AG04449 (cell line): ENCODE data around the gene SOST.

ENCODE experiments used
- CTCF ChIA-PET: fragments of 350-600 bp; formaldehyde crosslinking; extraction: SDS; loops from one replicate; lab custom pipeline; 2021; ENCODE audit warnings: antibody characterized with exemption; lab: Yijun Ruan, JAX
- POLR2A ChIA-PET: fragments of 400-600, 350-600 bp; formaldehyde crosslinking; extraction: SDS; loops from one replicate; lab custom pipeline; 2020; ENCODE audit warnings: antibody characterized with exemption, inconsistent platforms; lab: Yijun Ruan, JAX
- DNase-seq: peaks from one replicate; pipeline ENCODE4 v3.0.0-alpha.2; 2010; ENCODE audit warnings: low read depth, low spot score
- H3K4me3 ChIP-seq: 2 replicates; pipeline ENCODE4 v1.5.1; 2011; ENCODE audit warnings: low read depth, mild to moderate bottlenecking, control low read depth, low read length
- CTCF ChIP-seq: IDR thresholded peaks from one replicate; pipeline ENCODE4 v1.5.1; 2011; ENCODE audit warnings: mild to moderate bottlenecking, moderate library complexity, low read length, control low read depth, inconsistent platforms; ENCODE audit not compliant: insufficient read depth; ENCODE audit errors: missing control alignments

SOST gene

GRCh38 chr17:43733956-43734355, 24.6 kb downstream of the SOST start:
- TF ChIP-seq CTCF: no peak
- POLR2A ChIA-PET: interaction anchor here (0.6 kb wide), 1 partner anchor 12 kb away, joined by 3 read pairs; no protein-coding TSS in a partner anchor
- H3K4me3 ChIP-seq: no peak overlapping the region
- no peak for DNase-seq
- CTCF ChIA-PET: interaction anchor here (0.8 to 26.6 kb wide), 5 partner anchors 22 to 157 kb away, joined by 3 to 342 read pairs (median 16); partner anchors contain the start of gene SOST

DNA sequence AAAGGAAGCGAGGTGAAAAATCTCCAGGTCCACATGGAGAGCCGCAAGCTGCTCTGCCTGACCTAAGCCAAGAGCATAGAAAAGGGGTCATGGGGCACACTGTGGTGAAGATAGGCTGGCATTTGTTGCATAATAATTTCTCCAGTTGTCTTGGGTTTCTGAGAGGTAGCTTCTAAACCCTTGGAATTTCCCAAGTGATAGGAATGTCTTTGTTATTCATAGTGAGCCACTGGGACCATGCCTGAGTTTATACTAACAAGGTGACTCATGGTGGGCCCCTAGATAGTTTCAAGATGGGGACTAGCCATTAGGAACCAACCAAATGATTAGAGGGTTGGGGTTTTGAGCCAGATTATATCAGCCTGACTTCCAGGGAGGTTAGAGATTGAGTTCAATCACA, 25.6 kb downstream of the SOST start:
- no peak for TF ChIP-seq CTCF
- no peak for DNase-seq
- ChIA-PET POLR2A (no interaction called here), CTCF (interaction anchor here (1.2 to 26.6 kb wide), 4 partner anchors 21 to 38 kb away, joined by 5 to 342 read pairs (median 14); partner anchors contain the start of gene SOST)
- H3K4me3 ChIP-seq: no peak overlapping the region

- no peak for TF ChIP-seq CTCF
- ChIA-PET POLR2A (no interaction called here), CTCF (interaction anchor here (0.7 to 5.4 kb wide), 6 partner anchors 32 to 151 kb away, joined by 3 to 28 read pairs (median 5); partner anchors contain the start of gene SOST)
- no peak for DNase-seq
- H3K4me3 ChIP-seq: no peak overlapping the region
Measured at GRCh38 chr17:43728081-43728480, 30.5 kb downstream of the SOST start.

DNA sequence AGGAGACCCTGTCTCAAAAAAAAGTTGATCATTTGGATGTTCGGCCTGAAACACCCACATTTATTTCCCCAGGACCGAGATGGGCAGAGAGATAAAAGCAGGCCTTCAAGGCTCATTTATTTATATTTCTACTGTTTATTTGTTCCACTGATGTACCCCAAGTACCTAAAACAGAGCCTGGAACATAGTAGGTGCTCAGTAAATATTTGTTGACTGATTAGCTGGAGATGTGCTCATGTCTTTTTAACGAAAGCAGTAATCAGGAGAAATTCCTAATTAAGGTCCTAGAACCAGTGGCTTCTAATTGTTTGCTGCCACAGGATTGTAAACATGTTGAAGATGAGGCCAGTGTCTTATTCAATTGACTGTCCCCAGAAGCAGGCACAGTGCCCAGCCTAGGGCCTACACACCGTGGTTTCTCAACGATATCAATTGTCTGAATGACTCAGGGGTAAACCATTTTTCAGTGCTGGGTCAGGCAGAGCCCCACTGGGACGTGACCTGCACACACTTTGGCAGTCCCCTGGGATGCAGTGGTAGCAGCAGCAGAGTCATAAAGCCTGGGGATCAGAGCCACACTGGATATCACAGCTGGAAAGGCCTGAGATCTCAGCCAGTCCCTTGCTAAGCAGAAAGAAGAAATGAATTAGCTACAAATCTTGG, 34.8 kb downstream of the SOST start:
- no peak for TF ChIP-seq CTCF
- no peak for DNase-seq
- no peak overlapping the region for H3K4me3 ChIP-seq
- ChIA-PET POLR2A (no interaction called here), CTCF (interaction anchor here (1.0 to 5.4 kb wide), 3 partner anchors 29 to 43 kb away, joined by 3 to 28 read pairs (median 9); partner anchors contain the start of gene SOST)

GRCh38 chr17:43722870-43723665, 35.5 kb downstream of the SOST start:
- POLR2A ChIA-PET: no interaction called here
- CTCF ChIA-PET: interaction anchor here (0.6 to 5.4 kb wide), 4 partner anchors 32 to 148 kb away, joined by 3 to 28 read pairs (median 3); partner anchors contain the start of gene SOST
- no peak for DNase-seq
- no peak for TF ChIP-seq CTCF
- no peak overlapping the region for H3K4me3 ChIP-seq

- no peak for DNase-seq
- ChIA-PET POLR2A (no interaction called here), CTCF (interaction anchor here (1.4 to 2.6 kb wide), 4 partner anchors 13 to 38 kb away, joined by 3 to 11 read pairs (median 5); no protein-coding TSS in a partner anchor)
- H3K4me3 ChIP-seq: no peak overlapping the region
- TF ChIP-seq CTCF: no peak
Measured at GRCh38 chr17:43722269-43722619, 36.3 kb downstream of the SOST start.
